ENCODE data around the gene NLRP3.

NLRP3 gene

GRCh38 chr1:247411621-247412327 lies 4.2 kb upstream of the NLRP3 start:
- no peaks in the 10 kb centered on the region for H3K36me3 ChIP-seq
- no peak overlapping the region for H3K27ac ChIP-seq
- H3K4me3 ChIP-seq (ENCODE audit: low read depth, low read length) = no peak overlapping the region
- no peak for DNase-seq
- H3K9me3 ChIP-seq (ENCODE audit: severe bottlenecking) = no peaks in the 10 kb centered on the region
- peaks cover 75% of the 10 kb centered on the region for H3K27me3 ChIP-seq (ENCODE audit: insufficient read depth, low read depth, severe bottlenecking)
- no peak for TF ChIP-seq CTCF (IDR thresholded peaks at IDR 0.05; ENCODE audit: low read depth, low read length)

GRCh38 chr1:247417831-247418230 lies 1.9 kb downstream of the NLRP3 start:
- Histone ChIP-seq H3K27me3 (ENCODE audit: insufficient read depth, low read depth, severe bottlenecking) (peaks cover 88% of the 10 kb centered on the region), H3K36me3 (no peaks in the 10 kb centered on the region), H3K27ac (no peak overlapping the region), H3K4me3 (ENCODE audit: low read depth, low read length) (no peak overlapping the region), H3K9me3 (ENCODE audit: severe bottlenecking) (no peaks in the 10 kb centered on the region)
- DNase-seq = no peak
- no peak for TF ChIP-seq CTCF (IDR thresholded peaks at IDR 0.05; ENCODE audit: low read depth, low read length)

- H3K36me3 ChIP-seq = no peaks in the 10 kb centered on the region
- DNase-seq = no peak
- no peaks in the 10 kb centered on the region for H3K9me3 ChIP-seq (ENCODE audit: severe bottlenecking)
- TF ChIP-seq CTCF (IDR thresholded peaks at IDR 0.05; ENCODE audit: low read depth, low read length) = no peak
- H3K27me3 ChIP-seq (ENCODE audit: insufficient read depth, low read depth, severe bottlenecking) = peaks cover 95% of the 10 kb centered on the region
- no peak overlapping the region for H3K27ac ChIP-seq
- H3K4me3 ChIP-seq (ENCODE audit: low read depth, low read length) = no peak overlapping the region
Measured at GRCh38 chr1:247419336-247419735, 3.4 kb downstream of the NLRP3 start.

- no peak for TF ChIP-seq CTCF (IDR thresholded peaks at IDR 0.05; ENCODE audit: low read depth, low read length)
- H3K36me3 ChIP-seq = no peaks in the 10 kb centered on the region
- DNase-seq = no peak
- H3K27ac ChIP-seq = no peak overlapping the region
- H3K9me3 ChIP-seq (ENCODE audit: severe bottlenecking) = peaks cover 4% of the 10 kb centered on the region
- peaks cover 97% of the 10 kb centered on the region for H3K27me3 ChIP-seq (ENCODE audit: insufficient read depth, low read depth, severe bottlenecking)
- H3K4me3 ChIP-seq (ENCODE audit: low read depth, low read length) = no peak overlapping the region
Measured at GRCh38 chr1:247421074-247421473, 5.1 kb downstream of the NLRP3 start.

GRCh38 chr1:247429496-247429895 lies 13.5 kb downstream of the NLRP3 start:
- Histone ChIP-seq H3K27me3 (ENCODE audit: insufficient read depth, low read depth, severe bottlenecking) (peaks cover 79% of the 10 kb centered on the region), H3K9me3 (ENCODE audit: severe bottlenecking) (peaks cover 3% of the 10 kb centered on the region), H3K36me3 (no peaks in the 10 kb centered on the region), H3K27ac (no peak overlapping the region), H3K4me3 (ENCODE audit: low read depth, low read length) (no peak overlapping the region)
- no peak for DNase-seq
- no peak for TF ChIP-seq CTCF (IDR thresholded peaks at IDR 0.05; ENCODE audit: low read depth, low read length)

- no peak for DNase-seq
- H3K27me3 ChIP-seq (ENCODE audit: insufficient read depth, low read depth, severe bottlenecking) = peaks cover 79% of the 10 kb centered on the region
Measured at GRCh38 chr1:247430434-247430833, 14.5 kb downstream of the NLRP3 start.

More at GRCh38 chr1:247430434-247430833, 14.5 kb downstream of the NLRP3 start:
- no peak for TF ChIP-seq CTCF (IDR thresholded peaks at IDR 0.05; ENCODE audit: low read depth, low read length)
- H3K36me3 ChIP-seq = no peaks in the 10 kb centered on the region
- no peak overlapping the region for H3K27ac ChIP-seq
- H3K4me3 ChIP-seq (ENCODE audit: low read depth, low read length) = no peak overlapping the region
- no peaks in the 10 kb centered on the region for H3K9me3 ChIP-seq (ENCODE audit: severe bottlenecking)

All from WERI-Rb-1 (cell line).